Lung (tissue), 12 donors: ENCODE results near the gene MCOLN1. TPM values are rescaled to one million over a fixed set of nuclear protein-coding genes. Genes with fewer than 3 reads are reported as not detected.

Experiments used
- ATAC-seq: fragments of 200-7000 bp; cut with Tn5 transposase; one replicate; pipeline ENCODE4 v1.9.1; 2020; ENCODE audit warnings: moderate number of reproducible peaks; ENCODE audit not compliant: insufficient read depth, low FRiP score
- DNase-seq, 3 donors: peaks; one replicate each; pipeline ENCODE4 v3.0.0-alpha.2; 2013 to 2017
- H3K27ac ChIP-seq, 2 donors: one replicate each; pipeline ENCODE4 v1.5.1; 2013; ENCODE audit warnings: mild to moderate bottlenecking in 2 of 2, moderate library complexity in 2 of 2, control low read depth in 1 of 2, inconsistent platforms in 1 of 2, low read depth in 1 of 2, low read length in 1 of 2
- H3K27me3 ChIP-seq, 3 donors: one replicate each; pipeline ENCODE4 v1.5.1; 2013; ENCODE audit warnings: low read length in 2 of 3; ENCODE audit not compliant: control insufficient read depth in 3 of 3, insufficient read depth in 3 of 3
- H3K36me3 ChIP-seq, 4 donors: one replicate each; pipeline ENCODE4 v1.5.1; 2013; ENCODE audit warnings: low read length in 4 of 4, mild to moderate bottlenecking in 1 of 4, moderate library complexity in 1 of 4; ENCODE audit not compliant: control insufficient read depth in 4 of 4, insufficient read depth in 4 of 4
- H3K4me1 ChIP-seq, 5 donors: one replicate each; pipeline ENCODE4 v1.5.1; 2013; ENCODE audit warnings: low read length in 5 of 5, mild to moderate bottlenecking in 2 of 5, moderate library complexity in 1 of 5; ENCODE audit not compliant: control insufficient read depth in 5 of 5, insufficient read depth in 5 of 5
- H3K4me3 ChIP-seq: one replicate; pipeline ENCODE4 v1.5.1; 2013; ENCODE audit warnings: mild to moderate bottlenecking, control low read depth, moderate library complexity
- H3K9ac ChIP-seq, 2 donors: one replicate each; pipeline ENCODE4 v1.5.1; 2013; ENCODE audit warnings: low read length in 2 of 2, control low read depth in 1 of 2; ENCODE audit not compliant: insufficient read depth in 1 of 2
- H3K9me3 ChIP-seq, 4 donors: one replicate each; pipeline ENCODE4 v1.5.1; 2013; ENCODE audit warnings: low read length in 3 of 4, mild to moderate bottlenecking in 1 of 4, moderate library complexity in 1 of 4; ENCODE audit not compliant: control insufficient read depth in 4 of 4, insufficient read depth in 3 of 4
- CTCF ChIP-seq: IDR thresholded peaks from 2 replicates; pipeline ENCODE4 v1.5.1; 2012; ENCODE audit warnings: mild to moderate bottlenecking; ENCODE audit errors: control extremely low read depth, extremely low read depth
- WGBS, 2 donors: extraction: QIAGEN DNeasy Blood & Tissue Kit; methylation state at CpG; one replicate each; pipeline ENCODE4 v1.1.7; 2013; 5-methylcytosine and 5-hydroxymethylcytosine counted together
- polyA plus RNA-seq, 2 donors: library from polyadenylated mRNA; stranded (reverse); fragments of 200-250 nt; gene quantifications; one replicate each; pipeline ENCODE4 v1.2.1, GENCODE V29; 2013
- total RNA-seq, 2 donors: library from RNA; depleted of rRNA in 1 of 2; stranded (reverse); fragments of >200 nt in 1 of 2; gene quantifications; one replicate each; pipeline ENCODE4 v1.2.1, GENCODE V29; 2014 to 2021
- donor health status: control.
- donor health status: control.
- donor health status: Bipolar disorder and iron deficiency.
- donor health status: healthy.
- donor health status: DM: yes; HTN: yes; CAD: no.

MCOLN1 gene
- total and polyA plus RNA-seq, 4 donors = 11.6 to 68.1 (median 59.9) TPM

GRCh38 chr19:7541475-7541824 lies 19.0 kb downstream of the MCOLN1 start:
- Histone ChIP-seq H3K27ac (no peak overlapping the region), H3K36me3 (peaks cover 6 to 55% (median 11%) of the 10 kb centered on the region in 4 donors), H3K4me1 (peaks cover 0 to 3% (median 0%) of the 10 kb centered on the region in 5 donors), H3K9me3 (no peaks in the 10 kb centered on the region), H3K27me3 (no peaks in the 10 kb centered on the region), H3K9ac (no peak overlapping the region), H3K4me3 (no peak overlapping the region)
- WGBS, 2 donors = 96% methylated on average over 15 of the region's 15 CpGs
- TF ChIP-seq CTCF = no peak
- no peak for ATAC-seq
- no peak for DNase-seq

GRCh38 chr19:7541828-7542443 lies 19.5 kb downstream of the MCOLN1 start:
- Histone ChIP-seq H3K9me3 (no peaks in the 10 kb centered on the region), H3K36me3 (peaks cover 6 to 55% (median 11%) of the 10 kb centered on the region in 4 donors), H3K27me3 (no peaks in the 10 kb centered on the region), H3K4me3 (no peak overlapping the region), H3K9ac (no peak overlapping the region), H3K4me1 (peaks cover 0 to 2% (median 0%) of the 10 kb centered on the region in 5 donors), H3K27ac (no peak overlapping the region)
- no peak for DNase-seq
- 95 to 96% methylated on average over 11 of the region's 11 CpGs for WGBS, 2 donors
- ATAC-seq = no peak
- TF ChIP-seq CTCF = no peak

- peaks cover 6 to 49% (median 11%) of the 10 kb centered on the region in 4 donors for H3K36me3 ChIP-seq
- 95 to 97% methylated on average over 24 of the region's 24 CpGs for WGBS, 2 donors
- H3K27ac ChIP-seq = peak overlapping the region in 1 of 2 donors; percentile 69
- DNase-seq (no peak), ATAC-seq (no peak)
- no peak for TF ChIP-seq CTCF
- H3K4me1 ChIP-seq = no peaks in the 10 kb centered on the region
- no peak overlapping the region for H3K4me3 ChIP-seq
- H3K27me3 ChIP-seq = no peaks in the 10 kb centered on the region
- H3K9me3 ChIP-seq = no peaks in the 10 kb centered on the region
- no peak overlapping the region for H3K9ac ChIP-seq
Measured at GRCh38 chr19:7542556-7543348, 20.3 kb downstream of the MCOLN1 start.
